ENCODE results near the gene CSRNP3. TPM values are rescaled to one million over a fixed set of nuclear protein-coding genes. Genes with fewer than 3 reads are reported as not detected.

Gene CSRNP3
- total and polyA plus RNA-seq, 2 donors (not counting 3 experiments of a cell fraction or from before 2014, with no cell fraction given): not detected

- Histone ChIP-seq H3K4me1 (ENCODE audit: control insufficient read depth, extremely low read depth, insufficient read depth, low read length) (no peaks in the 10 kb centered on the region), H3K36me3 (ENCODE audit: control insufficient read depth in 2 of 2, extremely low read depth in 1 of 2, insufficient read depth in 2 of 2, low read length in 2 of 2) (no peaks in the 10 kb centered on the region), H3K79me2 (ENCODE audit: control insufficient read depth, insufficient read depth, low read length) (no peaks in the 10 kb centered on the region), H3K9ac (replicated peaks; ENCODE audit: extremely low read depth, insufficient read depth, low read length) (no peak overlapping the region), H3K4me3 (replicated peaks in 1 of 3; ENCODE audit: insufficient read depth in 1 of 3, low read depth in 1 of 3, low read length in 3 of 3) (no peak overlapping the region), H3K4me2 (ENCODE audit: insufficient read depth, low read length) (no peak overlapping the region), H3K27me3 (ENCODE audit: control insufficient read depth in 2 of 2, insufficient read depth in 2 of 2, low read length in 2 of 2) (peaks cover 2% of the 10 kb centered on the region in 2 experiments), H4K20me1 (replicated peaks; ENCODE audit: control insufficient read depth, extremely low read depth, insufficient read depth, low read length) (no peaks in the 10 kb centered on the region), H3K27ac (ENCODE audit: insufficient read depth, low read depth, low read length) (no peak overlapping the region), H3K9me3 (replicated peaks; ENCODE audit: control insufficient read depth, insufficient read depth, low read length) (no peaks in the 10 kb centered on the region), H3K9me1 (replicated peaks; ENCODE audit: control insufficient read depth, extremely low read depth, insufficient read depth, low read length) (no peaks in the 10 kb centered on the region), H2AFZ (ENCODE audit: low read depth, low read length) (no peak overlapping the region)
- CTCF ChIA-PET: interaction anchor here (0.7 to 1.9 kb wide), 10 partner anchors 9 to 316 kb away, joined by 3 to 10 read pairs (median 3); no protein-coding TSS in a partner anchor
- no peak for TF ChIP-seq CTCF (IDR thresholded peaks at IDR 0.05; ENCODE audit: extremely low read depth in 1 of 2, insufficient read depth in 1 of 2, low read depth in 1 of 2, low read length in 2 of 2)
- no peak for TF ChIP-seq MYC (IDR thresholded peaks at IDR 0.05; ENCODE audit: low read depth, low read length)
- TF ChIP-seq POLR2AphosphoS5 (IDR thresholded peaks at IDR 0.05; ENCODE audit: insufficient read depth, low read depth, low read length): no peak
- no peak for TF ChIP-seq POLR2A (IDR thresholded peaks at IDR 0.05; ENCODE audit: low read depth, low read length)
- TF ChIP-seq JUN (IDR thresholded peaks at IDR 0.05; ENCODE audit: borderline replicate concordance, insufficient read depth, insufficient read length, low read depth): no peak
- no peak for TF ChIP-seq GATA2 (IDR thresholded peaks at IDR 0.05; ENCODE audit: insufficient read depth, insufficient read length, low read depth, low read length)
- no peak for TF ChIP-seq MAX (IDR thresholded peaks at IDR 0.05; ENCODE audit: insufficient read depth, insufficient read length)
- no peak for TF ChIP-seq FOS (IDR thresholded peaks at IDR 0.05; ENCODE audit: borderline replicate concordance, insufficient read depth, low read length)
- TF ChIP-seq EZH2 (IDR thresholded peaks at IDR 0.05; ENCODE audit: borderline replicate concordance, low read depth, low read length, severe bottlenecking): no peak
- DNase-seq (ENCODE audit: low read depth, low spot score) (no peak), FAIRE-seq (no peak)
- intact Hi-C loops (cut with micrococcal nuclease) (no loop called here), dilution Hi-C loops (cut with MboI; ENCODE audit: extremely low pct_ligation_motif_present, low sequenced_read_pairs) (no loop called here)
- POLR2A ChIA-PET: no interaction called here
- BruUV-seq (replicated peaks): no TSS peak
Measured at GRCh38 chr2:165558832-165559231, 89.3 kb downstream of the CSRNP3 start.
